Measurements from ENCODE around the gene CORIN.

CORIN gene

DNA sequence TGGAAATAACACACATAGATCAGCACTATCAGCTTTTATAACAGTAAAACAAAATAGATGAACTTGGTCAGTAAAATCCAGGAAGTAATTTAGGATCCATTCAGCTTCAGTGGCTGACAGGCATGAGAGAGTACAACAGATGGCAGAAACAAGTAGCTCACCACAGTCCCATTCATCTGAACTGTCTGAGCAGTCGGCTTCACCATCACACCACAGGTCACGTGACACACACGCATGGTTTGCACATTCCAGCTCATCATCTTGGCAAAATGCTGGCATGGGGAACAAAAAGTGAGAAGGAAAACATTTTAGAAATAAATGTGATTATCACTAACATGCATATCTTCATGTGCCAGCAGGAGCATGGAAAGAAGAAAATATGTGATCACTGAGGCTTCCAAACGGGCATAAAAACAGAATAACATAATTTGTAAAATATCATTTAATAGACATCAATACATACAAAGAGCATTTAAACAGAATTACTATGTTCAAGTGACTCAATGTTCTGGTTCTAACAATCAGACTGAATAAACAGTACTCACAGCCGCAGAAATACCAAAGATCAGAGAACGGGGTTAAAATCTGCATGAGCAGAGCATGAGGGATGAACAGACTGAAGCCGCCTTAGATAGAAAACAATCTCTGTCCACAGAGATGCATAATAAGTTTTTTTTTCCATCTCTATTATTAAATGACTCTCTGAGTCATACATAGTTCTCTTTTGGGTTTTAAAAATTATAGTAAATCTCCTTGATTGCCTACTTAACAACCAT is 194.7 kb downstream of the CORIN start:
- peak; percentile 50 for DNase-seq (ENCODE audit: low read depth)

DNA sequence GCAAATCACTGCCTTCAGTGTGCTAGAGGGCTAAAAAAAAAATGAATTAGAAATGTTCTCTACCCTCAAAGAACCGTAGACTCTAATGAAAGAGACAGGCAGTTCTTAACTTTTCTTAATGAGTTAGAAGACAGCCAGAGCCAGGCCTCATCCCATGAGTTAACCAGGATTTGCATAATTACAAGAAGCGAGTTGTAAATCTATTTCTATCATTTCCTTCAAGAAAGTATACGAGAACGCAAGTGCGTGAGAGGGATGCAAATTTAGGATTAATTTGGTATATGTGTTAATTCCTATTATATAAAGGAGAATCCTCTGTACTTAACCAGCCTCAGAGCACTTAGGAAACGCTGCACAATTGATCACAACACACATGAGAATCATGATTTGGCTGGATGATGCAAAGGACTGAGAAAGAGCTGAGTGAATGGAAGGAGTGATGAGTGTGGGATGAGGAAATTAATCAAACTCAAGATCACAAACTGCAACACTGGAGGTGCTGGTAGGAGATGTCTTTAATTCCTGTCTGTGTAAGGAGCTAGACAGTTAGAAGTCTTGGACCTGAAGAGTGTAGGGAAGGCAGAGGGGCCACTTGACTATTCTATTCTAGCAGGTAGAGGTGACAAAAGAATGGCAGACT is 195.6 kb downstream of the CORIN start:
- no peak for DNase-seq (ENCODE audit: low read depth)

DNA sequence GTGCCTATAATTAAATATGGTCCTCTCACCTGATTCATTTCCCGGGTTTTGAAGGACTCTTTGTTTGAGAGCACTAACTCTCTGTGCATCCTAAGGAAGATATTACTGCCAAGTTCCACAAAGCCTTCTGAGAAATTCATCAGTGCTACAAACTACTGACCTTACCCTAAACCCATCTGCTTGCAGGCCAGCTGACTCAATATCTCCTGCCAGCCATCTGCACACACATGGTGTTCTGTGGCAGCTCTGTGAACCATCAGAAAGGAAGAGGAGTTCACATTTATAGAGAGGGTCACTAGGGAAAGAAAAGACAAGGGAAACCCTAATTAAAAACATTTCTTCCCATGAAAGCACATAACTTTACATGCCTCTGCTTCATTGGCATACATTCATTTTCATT is 196.1 kb downstream of the CORIN start:
- DNase-seq (ENCODE audit: low read depth) = peak; percentile 55

DNA sequence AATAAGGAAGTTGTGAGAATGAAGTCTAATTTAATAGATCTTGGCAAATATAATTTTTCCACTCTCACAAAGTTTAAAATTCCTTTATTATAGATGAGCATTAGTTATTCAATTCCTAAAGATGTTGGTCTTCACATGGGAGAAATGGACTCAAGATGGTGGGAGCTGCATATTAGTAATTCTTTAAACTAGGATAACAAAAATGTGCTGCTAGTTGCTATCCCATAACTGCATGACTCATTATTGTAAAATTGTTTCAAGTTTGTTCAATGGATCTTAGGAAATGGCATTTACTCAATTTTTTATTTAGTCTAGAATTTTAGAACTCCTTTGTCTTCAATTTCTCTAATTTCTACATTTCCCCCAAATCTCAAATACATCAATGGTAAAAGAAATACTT is 197.0 kb downstream of the CORIN start:
- DNase-seq (ENCODE audit: low read depth) = peak; percentile 45

- peak; percentile 51 for DNase-seq (ENCODE audit: low read depth)
These were observed 198.3 kb downstream of the CORIN start for GRCh38 chr4:47639531-47639930.

GRCh38 chr4:47631161-47631560 is 206.7 kb downstream of the CORIN start:
- DNase-seq (ENCODE audit: low read depth) = no peak

- peak; percentile 90 for DNase-seq (ENCODE audit: low read depth)
These were observed 213.8 kb downstream of the CORIN start for GRCh38 chr4:47624031-47624441.

- DNase-seq (ENCODE audit: low read depth) = no peak
These were observed 216.7 kb downstream of the CORIN start for GRCh38 chr4:47621181-47621580.

- no peak for DNase-seq (ENCODE audit: low read depth)
These were observed 218.2 kb downstream of the CORIN start for GRCh38 chr4:47619691-47620090.

- no peak for DNase-seq (ENCODE audit: low read depth)
These were observed 220.3 kb downstream of the CORIN start for GRCh38 chr4:47617607-47618006.

DNA sequence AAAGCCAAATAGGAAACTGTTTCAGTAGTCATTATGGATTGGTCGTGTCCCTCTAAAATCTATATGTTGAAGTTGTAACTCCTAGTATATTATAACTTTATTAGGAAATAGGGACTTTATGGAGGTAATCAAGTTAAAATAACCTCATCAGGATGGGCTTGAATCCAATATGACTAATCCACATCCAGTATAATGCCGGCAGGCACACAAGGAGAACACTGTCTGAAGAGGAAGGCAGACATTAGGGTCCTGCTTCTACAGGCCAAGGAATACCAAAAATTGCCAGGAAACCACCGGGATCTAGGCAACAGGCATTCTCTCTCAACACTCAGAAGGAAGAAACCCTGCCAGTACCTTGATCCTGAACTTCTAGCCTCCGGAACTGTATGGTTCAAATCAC is 222.5 kb downstream of the CORIN start:
- peak; percentile 49 for DNase-seq (ENCODE audit: low read depth)

DNA sequence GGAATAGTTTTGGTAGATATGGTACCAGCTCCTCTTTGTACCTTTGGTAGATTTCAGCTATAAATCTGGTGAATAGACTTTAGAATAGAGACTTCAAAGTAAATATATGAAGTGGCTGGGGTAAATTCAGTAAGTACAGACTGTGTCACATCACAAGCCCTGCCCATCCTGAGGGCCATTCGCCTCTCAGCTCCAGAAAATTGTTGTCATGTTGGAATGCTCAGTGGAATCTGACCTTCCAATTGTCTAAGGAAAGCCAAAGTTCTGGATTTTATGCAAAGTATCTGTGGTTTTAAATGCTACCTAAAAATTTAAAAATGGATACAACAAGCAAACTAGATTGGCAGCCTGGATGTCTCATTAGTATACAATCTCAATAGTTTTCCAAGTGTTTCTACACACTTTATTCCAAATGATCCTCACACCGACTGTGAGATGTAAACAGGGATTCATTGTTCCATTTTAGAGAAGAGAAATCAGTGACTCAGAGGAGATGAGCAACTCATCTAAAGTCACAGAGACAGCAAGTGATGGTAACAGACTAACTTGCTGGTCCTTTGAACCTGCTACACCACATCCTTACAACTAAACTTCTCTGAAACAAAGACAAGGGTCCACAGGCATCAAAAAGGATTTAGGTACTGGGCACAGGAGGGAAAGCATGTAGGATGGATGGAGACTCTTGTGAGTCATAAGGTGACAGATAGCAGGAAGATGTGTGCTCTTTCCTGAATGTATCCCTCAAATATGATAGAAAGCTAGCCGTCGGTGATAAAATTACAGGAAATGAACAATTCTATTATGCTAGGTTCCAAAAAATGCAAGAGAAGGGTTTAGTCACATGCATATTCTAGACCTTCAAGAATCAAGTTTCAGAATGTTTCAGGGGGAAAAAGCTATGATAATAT is 225.5 kb downstream of the CORIN start:
- DNase-seq (ENCODE audit: low read depth) = peak; percentile 45

GRCh38 chr4:47606482-47606881 is 231.4 kb downstream of the CORIN start:
- no peak for DNase-seq (ENCODE audit: low read depth)

GRCh38 chr4:47598896-47599295 is 239.0 kb downstream of the CORIN start:
- DNase-seq (ENCODE audit: low read depth) = no peak

- DNase-seq (ENCODE audit: low read depth) = peak; percentile 24
These were observed 239.5 kb downstream of the CORIN start for GRCh38 chr4:47598320-47598719.

DNA sequence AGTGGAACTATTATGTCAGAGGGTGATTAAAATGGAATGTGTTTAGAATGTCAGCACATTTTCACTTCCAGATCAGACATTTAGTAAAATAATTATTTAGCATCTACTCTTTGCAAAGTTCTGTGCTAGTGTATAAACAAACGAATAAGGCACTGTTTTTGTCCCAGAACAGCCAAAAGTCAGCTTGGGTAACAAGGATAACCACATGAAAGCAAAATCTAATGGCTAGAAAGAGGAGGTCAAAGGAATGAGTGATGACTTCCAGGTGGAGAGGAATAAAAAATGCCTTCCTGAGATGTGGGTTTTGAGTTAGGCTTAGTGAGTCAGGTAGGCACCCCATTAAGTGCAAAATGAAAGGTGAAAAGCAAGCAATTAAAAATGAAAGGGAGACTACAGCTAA is 240.2 kb downstream of the CORIN start:
- DNase-seq (ENCODE audit: low read depth) = no peak

GRCh38 chr4:47590325-47590724 is 247.5 kb downstream of the CORIN start:
- no peak for DNase-seq (ENCODE audit: low read depth)

DNA sequence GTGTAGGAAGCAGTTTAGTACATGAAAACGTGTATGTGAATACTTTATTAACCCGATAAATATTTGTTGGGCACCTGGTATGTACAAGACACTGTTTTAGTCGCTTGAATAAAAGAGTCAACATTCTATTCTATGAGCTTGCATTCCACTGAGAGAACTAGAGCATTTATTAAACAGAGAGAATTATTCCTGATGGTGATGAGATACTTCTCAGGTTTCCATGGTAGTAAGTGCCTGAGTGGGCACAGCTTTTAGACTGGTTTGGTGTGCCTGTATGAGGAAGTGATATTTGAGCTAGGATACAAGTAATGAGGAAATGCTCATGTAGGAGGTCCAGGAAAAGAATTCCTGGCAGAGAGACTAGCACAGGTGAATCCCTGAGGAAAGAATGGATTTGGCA is 258.6 kb downstream of the CORIN start:
- peak; percentile 13 for DNase-seq (ENCODE audit: low read depth)

GRCh38 chr4:47577779-47578553 is 259.9 kb downstream of the CORIN start:
- DNase-seq (ENCODE audit: low read depth) = peak; percentile 95

DNA sequence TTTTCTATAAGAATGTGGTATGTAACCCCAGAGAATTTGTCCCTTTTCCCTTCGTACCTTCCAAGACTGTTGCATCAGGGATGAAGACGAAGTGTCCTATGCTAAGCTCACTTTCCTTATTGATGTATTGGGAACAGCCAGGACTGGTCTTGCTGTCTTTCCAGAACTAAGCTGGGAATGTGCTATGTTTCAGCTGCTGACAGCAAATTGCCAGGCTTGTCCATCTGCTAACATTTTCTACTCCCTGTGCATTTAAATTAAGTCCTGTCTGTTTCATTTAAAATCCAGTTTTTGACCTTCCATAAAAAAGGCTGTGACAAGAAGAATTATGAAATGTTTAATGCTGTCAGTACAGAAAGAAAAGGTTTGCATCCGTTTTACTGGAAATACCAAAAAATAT is 264.9 kb downstream of the CORIN start:
- DNase-seq (ENCODE audit: low read depth) = no peak

DNA sequence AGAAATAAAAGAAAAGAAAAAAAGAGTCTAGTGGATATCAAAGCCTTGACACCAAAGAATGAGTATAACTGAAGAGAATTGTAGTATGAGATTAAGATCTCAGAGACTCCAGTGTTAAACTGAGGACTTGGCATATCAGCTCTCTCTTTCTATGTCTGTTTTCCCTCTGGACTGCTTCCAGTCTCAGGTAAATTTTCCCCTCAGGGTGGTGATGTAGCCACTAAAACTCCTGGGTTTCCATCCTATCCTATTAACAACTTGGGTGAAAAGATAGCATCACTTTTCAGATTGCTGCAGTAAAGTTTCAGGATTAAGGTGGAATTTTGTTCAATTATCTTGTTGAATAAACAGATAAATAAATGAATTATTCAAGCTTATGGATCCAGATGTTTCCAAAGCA is 267.1 kb downstream of the CORIN start:
- no peak for DNase-seq (ENCODE audit: low read depth)

DNA sequence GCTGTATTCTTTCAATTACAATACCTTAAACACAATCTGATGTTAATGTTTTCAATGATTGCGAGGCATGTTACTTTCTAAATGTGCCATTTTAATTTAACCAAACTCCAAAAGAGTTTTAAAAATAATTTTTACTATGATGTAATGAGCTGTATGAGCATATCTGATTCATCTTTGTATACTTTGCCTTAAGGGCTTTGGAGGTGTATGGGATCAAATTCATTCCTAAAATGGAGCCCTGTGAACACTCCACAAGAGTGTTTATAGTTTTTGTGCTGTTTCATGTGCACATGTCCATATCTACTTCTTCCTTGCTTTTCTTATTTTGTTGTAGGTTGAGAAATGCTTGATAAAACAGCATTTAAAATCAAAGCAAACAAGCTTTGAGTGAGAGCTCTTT is 270.4 kb downstream of the CORIN start:
- no peak for DNase-seq (ENCODE audit: low read depth)
